Thyroid gland (tissue), 4 donors: ENCODE data around the gene COG7.
"Not testable (repeated sequence)": the region's sequence is repeated elsewhere in the genome, so short reads cannot be mapped to it uniquely, and the experiment has no call there.

Source experiments
- POLR2A ChIP-seq, 2 donors: fragments of 450-650 bp; IDR thresholded peaks; one replicate each; pipeline ENCODE4 v1.6.1; 2017; ENCODE audit warnings: antibody characterized with exemption in 2 of 2, mild to moderate bottlenecking in 2 of 2, moderate library complexity in 1 of 2
- TF ChIP-seq, protein P1 (sequence below), 6 experiments: fragments of 200-600 bp in 3 of 6; fragments of 450-650 bp in 3 of 6; sonication (generic) in 3 of 6; IDR thresholded peaks; one replicate each; pipeline ENCODE4 v1.5.1; 2016 to 2019; ENCODE audit warnings: antibody characterized with exemption in 6 of 6, mild to moderate bottlenecking in 2 of 6, inconsistent platforms in 1 of 6, moderate library complexity in 1 of 6

DNA sequence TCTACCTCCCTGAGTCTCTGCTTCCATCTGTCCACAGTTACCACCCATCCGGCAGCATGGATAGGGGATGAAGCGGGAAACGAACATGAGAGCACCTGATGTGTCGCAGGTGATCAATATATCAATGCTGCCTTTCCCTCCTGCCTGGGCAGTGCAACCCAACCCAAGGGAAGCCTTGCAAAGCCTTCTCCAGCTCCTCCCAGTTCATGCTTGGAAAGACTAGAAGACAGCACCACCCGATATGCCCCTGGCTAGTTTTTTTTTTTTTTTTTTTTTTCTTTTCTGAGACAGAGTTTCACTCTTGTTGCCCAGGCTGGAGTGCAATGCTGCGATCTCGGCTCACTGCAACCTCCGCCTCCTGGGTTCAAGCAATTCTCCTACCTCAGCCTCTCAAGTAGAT is 63.1 kb downstream of the COG7 start:
- TF ChIP-seq, protein P1, sequence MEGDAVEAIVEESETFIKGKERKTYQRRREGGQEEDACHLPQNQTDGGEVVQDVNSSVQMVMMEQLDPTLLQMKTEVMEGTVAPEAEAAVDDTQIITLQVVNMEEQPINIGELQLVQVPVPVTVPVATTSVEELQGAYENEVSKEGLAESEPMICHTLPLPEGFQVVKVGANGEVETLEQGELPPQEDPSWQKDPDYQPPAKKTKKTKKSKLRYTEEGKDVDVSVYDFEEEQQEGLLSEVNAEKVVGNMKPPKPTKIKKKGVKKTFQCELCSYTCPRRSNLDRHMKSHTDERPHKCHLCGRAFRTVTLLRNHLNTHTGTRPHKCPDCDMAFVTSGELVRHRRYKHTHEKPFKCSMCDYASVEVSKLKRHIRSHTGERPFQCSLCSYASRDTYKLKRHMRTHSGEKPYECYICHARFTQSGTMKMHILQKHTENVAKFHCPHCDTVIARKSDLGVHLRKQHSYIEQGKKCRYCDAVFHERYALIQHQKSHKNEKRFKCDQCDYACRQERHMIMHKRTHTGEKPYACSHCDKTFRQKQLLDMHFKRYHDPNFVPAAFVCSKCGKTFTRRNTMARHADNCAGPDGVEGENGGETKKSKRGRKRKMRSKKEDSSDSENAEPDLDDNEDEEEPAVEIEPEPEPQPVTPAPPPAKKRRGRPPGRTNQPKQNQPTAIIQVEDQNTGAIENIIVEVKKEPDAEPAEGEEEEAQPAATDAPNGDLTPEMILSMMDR (IDR thresholded peaks at IDR 0.05), result not testable (repeated sequence)
- not testable (repeated sequence) for TF ChIP-seq POLR2A (IDR thresholded peaks at IDR 0.05)
